ENCODE measurements around the gene DLX1. TPM values are rescaled to one million over a fixed set of nuclear protein-coding genes. Genes with fewer than 3 reads are reported as not detected.

DLX1 gene
- total and polyA plus RNA-seq, 2 experiments from 2014 or later = not detected

DNA sequence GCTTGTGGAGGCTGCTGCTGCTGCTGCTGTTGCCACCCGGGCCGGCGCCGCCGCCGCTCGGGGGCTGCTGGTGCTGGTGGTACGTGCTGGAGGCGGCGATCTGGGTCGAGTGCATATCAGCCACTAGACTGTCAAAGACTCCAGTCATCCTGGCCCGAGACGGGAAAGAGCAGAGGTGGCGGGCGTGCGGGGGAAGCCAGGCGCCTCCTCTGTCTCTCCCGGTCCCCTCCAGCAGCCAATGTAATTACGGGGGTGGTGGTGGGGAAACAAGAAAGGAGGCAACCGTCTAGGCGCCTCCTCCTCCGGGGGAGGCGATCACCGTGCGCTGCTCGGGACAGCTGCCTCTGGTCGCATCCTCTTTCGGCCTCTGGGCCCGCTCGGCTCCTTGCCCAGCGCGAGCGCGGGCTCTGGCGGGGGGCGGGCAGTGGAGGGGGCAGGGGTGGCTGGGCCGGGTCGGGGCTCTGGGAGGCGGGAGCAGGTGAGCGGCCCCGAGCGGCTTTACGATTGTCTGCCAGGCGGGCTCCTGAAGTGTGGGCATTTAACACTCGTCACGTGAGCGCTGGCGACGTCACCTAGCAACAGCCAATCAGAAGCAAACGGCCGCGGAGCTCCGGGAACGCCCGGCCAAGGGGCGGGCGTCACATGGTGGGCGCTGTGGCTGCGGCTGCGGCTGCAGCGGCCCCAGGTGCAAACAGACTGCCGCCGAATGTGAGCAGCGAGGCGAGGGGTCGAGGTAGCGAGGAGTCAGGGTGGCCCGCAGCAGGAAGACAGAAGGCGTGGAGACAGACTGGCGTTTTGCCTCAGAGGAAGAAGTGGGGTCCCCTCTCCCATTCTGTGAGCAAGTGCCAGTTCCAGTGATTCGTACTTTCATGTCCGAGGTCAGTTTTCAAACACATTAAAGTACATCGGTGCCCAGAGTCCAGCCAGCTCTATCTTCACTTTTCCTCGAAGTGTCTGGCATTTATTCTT lies 17.4 kb downstream of the DLX1 start, which contains the start of gene DLX2:
DLX2 (minus strand) TSS at position 510 of the 969 bp plus-strand sequence; CDS start at position 148, 362 bp downstream.
- DNase-seq (ENCODE audit: low read depth in 1 of 2, low spot score in 1 of 2) = peak; percentile 82 to 94
- H3K4me3 ChIP-seq = peak within 1 kb of the TSS; percentile 37
- H3K9me3 ChIP-seq (ENCODE audit: low read depth) = no peaks in the 10 kb centered on the region
- peaks cover 19% of the 10 kb centered on the region for H3K4me1 ChIP-seq (ENCODE audit: low read depth)
- no peak for TF ChIP-seq CTCF (IDR thresholded peaks at IDR 0.05; ENCODE audit: low read depth, low read length)
- H3K27ac ChIP-seq = no peak within 1 kb of the TSS
- peaks cover 99% of the 10 kb centered on the region for H3K27me3 ChIP-seq
- no peaks in the 10 kb centered on the region for H3K36me3 ChIP-seq

DNA sequence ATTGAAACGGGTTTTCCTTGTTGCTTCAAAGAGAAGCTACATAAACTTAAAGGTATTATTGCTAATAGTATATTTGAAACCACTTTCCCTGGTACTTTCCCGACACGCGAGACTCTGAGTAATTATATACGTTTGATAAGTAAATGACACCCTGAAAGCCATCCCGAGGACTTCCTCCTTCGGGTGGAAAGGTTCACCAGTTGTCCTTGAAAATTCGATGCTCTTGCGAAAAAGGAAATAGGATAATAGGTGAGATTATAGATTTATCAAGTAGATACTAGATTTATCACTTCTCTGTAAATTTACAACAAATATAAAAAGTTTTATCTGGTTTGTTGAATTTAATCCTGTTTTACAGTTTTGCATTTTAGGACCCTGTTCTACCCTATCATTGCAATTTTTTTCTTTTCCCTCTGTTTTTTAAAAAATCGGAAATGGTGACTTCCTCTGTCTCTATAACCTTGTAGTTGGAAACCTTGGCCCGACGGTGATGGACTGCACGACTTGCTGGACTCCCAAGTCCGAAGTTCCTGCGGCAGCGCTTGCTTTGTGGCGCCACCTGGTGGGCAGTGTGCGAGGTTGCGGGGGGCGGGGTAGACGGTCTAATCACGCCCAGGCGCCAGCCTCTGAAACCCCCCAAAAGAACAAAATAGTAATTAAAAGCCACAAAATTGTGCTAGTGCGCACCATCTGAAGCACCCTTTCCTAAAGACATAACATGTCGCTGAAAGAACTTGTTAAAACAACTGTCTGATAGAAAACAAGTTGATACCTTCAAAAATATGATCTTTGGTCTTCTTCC lies 18.4 kb downstream of the DLX1 start:
- Histone ChIP-seq H3K27me3 (peaks cover 99% of the 10 kb centered on the region), H3K4me1 (ENCODE audit: low read depth) (peaks cover 19% of the 10 kb centered on the region), H3K27ac (no peak overlapping the region), H3K9me3 (ENCODE audit: low read depth) (no peaks in the 10 kb centered on the region), H3K4me3 (peak overlapping the region; percentile 37), H3K36me3 (no peaks in the 10 kb centered on the region)
- peak; percentile 89 to 90 for DNase-seq (ENCODE audit: low read depth in 1 of 2, low spot score in 1 of 2)
- TF ChIP-seq CTCF (IDR thresholded peaks at IDR 0.05; ENCODE audit: low read depth, low read length) = peak; percentile 94

DNA sequence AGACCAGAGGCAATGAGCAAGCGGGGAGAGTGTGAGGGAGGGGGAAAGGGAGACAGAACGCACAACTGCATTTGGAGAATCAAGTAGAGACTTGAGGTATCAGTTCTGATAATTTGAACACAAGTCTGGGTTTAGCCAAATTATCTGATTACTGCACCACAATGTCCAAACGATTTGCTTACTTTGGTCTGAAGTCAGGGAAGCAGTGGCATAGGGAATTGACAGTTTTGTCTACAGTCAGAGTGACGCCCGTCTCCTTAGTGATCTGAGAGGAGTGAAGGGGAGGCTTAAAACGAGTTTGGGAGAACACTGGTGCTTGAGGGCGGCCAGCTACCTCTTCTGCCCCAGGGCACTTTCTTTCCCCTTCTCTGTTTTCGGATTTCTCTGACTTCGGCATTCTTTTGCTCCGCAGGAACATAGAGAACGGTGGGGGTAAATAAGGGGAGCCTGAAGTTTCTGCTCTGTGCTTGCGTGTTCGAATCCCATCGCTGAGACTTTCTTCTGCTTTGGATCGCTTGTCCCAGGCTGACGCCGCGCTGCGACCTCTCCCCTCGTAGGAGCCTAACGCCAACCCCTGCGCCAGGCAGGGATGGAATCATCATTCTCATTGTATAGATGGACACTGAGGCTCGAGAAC lies 20.3 kb downstream of the DLX1 start:
- H3K36me3 ChIP-seq = no peaks in the 10 kb centered on the region
- TF ChIP-seq CTCF (IDR thresholded peaks at IDR 0.05; ENCODE audit: low read depth, low read length) = no peak
- H3K27me3 ChIP-seq = peaks cover 99% of the 10 kb centered on the region
- peaks cover 6% of the 10 kb centered on the region for H3K4me1 ChIP-seq (ENCODE audit: low read depth)
- H3K9me3 ChIP-seq (ENCODE audit: low read depth) = no peaks in the 10 kb centered on the region
- no peak overlapping the region for H3K27ac ChIP-seq
- no peak for DNase-seq (ENCODE audit: low read depth in 1 of 2, low spot score in 1 of 2)
- no peak overlapping the region for H3K4me3 ChIP-seq

DNA sequence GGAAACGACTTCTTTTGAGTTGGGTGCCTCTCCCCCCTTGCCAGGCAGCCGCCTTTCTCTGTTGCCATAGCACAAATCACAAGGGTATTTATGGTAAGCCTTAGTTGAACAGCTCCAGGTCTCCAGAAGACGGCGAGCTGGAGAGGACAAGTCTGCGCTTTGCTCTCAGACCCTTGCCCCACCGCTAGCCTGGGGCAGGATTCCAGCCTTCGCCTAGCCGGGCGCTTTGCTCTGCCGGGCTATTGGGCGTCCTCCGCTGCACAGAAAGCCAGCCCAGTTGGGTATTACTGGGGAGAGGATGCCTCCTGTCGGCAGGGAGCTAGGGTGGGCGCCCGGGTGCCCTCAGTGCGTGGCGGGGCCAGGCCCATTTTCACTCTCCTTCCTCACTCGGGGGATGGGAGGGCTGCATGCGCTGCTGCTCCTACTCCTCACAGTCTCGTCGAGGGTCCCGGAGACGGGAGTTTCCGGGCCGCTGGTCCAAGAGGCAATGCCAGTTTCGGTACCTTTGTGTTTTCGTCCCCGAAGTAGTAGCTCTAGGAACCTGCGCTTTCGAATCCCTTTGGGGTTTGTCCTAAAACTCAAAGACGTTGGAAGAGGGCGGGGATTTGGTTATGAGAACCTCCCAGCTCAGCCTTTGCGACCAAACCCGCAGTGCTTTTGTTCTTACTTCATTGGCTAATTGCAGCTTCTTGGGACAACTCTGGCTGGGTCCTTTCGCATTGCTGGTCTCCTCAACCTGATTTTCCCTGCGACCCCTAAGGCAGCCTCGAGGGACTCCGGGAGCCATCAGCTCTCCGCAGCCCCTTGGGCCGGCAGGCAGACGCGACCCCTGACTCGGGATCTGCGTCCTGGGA lies 21.0 kb downstream of the DLX1 start:
- peak; percentile 47 for TF ChIP-seq CTCF (IDR thresholded peaks at IDR 0.05; ENCODE audit: low read depth, low read length)
- Histone ChIP-seq H3K9me3 (ENCODE audit: low read depth) (no peaks in the 10 kb centered on the region), H3K4me3 (no peak overlapping the region), H3K4me1 (ENCODE audit: low read depth) (peaks cover 3% of the 10 kb centered on the region), H3K27ac (no peak overlapping the region), H3K36me3 (no peaks in the 10 kb centered on the region), H3K27me3 (peaks cover 95% of the 10 kb centered on the region)
- DNase-seq (ENCODE audit: low read depth in 1 of 2, low spot score in 1 of 2) = peak in 1 of 2 donors; percentile 48

Data from cardiac muscle cell (in vitro differentiated cells and primary cell).